Upper lobe of left lung (tissue), 4 donors: Measurements from ENCODE around the gene DDX6.

ENCODE experiments used
- EP300 ChIP-seq, 4 donors: sonication (generic); formaldehyde crosslinking; IDR thresholded peaks; one replicate each; pipeline ENCODE4 v1.5.1; 2017; ENCODE audit warnings: antibody characterized with exemption in 4 of 4, control low read depth in 2 of 4
- TF ChIP-seq, protein P1 (sequence below), 6 experiments: fragments of 450-650 bp in 4 of 6; fragments of 200-600 bp in 2 of 6; sonication (generic) in 2 of 6; IDR thresholded peaks; one replicate each; pipeline ENCODE4 v1.5.1; 2016 to 2019; ENCODE audit warnings: antibody characterized with exemption in 6 of 6

DNA sequence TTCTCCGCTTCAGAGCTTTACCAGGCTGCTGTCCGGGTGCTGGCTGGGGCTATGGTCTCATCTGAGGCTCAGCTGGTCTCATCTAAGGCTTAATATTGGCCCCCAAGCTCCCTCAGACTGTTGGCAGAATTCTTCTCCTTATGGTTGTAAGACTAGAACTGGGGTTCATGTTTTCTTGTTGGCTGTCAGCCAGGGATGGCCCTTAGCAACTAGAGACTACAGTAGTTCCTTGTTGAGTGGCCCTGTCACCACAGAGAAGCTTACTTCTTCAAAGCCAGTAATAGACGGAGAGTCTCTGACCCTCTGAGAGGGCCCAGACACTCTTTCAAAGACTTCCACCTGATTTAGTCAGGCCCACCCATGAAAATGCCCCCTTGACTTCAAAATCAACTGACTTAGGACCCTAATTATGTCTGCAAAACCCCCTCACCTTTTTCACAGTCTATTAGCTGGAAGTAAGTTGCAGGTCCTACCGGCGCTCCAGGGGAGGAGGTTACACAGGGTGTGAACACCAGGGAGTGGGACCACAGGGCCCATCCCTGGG lies 87.3 kb downstream of the DDX6 start:
- TF ChIP-seq, protein P1, sequence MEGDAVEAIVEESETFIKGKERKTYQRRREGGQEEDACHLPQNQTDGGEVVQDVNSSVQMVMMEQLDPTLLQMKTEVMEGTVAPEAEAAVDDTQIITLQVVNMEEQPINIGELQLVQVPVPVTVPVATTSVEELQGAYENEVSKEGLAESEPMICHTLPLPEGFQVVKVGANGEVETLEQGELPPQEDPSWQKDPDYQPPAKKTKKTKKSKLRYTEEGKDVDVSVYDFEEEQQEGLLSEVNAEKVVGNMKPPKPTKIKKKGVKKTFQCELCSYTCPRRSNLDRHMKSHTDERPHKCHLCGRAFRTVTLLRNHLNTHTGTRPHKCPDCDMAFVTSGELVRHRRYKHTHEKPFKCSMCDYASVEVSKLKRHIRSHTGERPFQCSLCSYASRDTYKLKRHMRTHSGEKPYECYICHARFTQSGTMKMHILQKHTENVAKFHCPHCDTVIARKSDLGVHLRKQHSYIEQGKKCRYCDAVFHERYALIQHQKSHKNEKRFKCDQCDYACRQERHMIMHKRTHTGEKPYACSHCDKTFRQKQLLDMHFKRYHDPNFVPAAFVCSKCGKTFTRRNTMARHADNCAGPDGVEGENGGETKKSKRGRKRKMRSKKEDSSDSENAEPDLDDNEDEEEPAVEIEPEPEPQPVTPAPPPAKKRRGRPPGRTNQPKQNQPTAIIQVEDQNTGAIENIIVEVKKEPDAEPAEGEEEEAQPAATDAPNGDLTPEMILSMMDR (IDR thresholded peaks at IDR 0.05) = no peak
- no peak for TF ChIP-seq EP300 (IDR thresholded peaks at IDR 0.05)
